Glutamatergic neuron (in vitro differentiated cells): ENCODE measurements around the gene CPM. TPM values are rescaled to one million over a fixed set of nuclear protein-coding genes. Genes with fewer than 3 reads are reported as not detected.
"Not testable (repeated sequence)": the region's sequence is repeated elsewhere in the genome, so short reads cannot be mapped to it uniquely, and the experiment has no call there.

Experiments used
- DNase-seq: peaks from one replicate; pipeline ENCODE4 v3.0.0; 2022
- H3K27ac Mint-ChIP-seq: one replicate; pipeline ENCODE4 v1.8.0; 2020; ENCODE audit warnings: mild to moderate bottlenecking, mixed read lengths, inconsistent platforms; ENCODE audit not compliant: unreplicated experiment
- H3K27me3 Mint-ChIP-seq: one replicate; pipeline ENCODE4 v1.8.0; 2020; ENCODE audit warnings: mild to moderate bottlenecking, moderate library complexity, mixed read lengths, inconsistent platforms; ENCODE audit not compliant: unreplicated experiment
- H3K36me3 Mint-ChIP-seq: one replicate; pipeline ENCODE4 v1.8.0; 2020; ENCODE audit warnings: mild to moderate bottlenecking, mixed read lengths, inconsistent platforms; ENCODE audit not compliant: unreplicated experiment
- H3K4me1 Mint-ChIP-seq: one replicate; pipeline ENCODE4 v1.8.0; 2020; ENCODE audit warnings: mild to moderate bottlenecking, low read depth, mixed read lengths, inconsistent platforms; ENCODE audit not compliant: unreplicated experiment
- H3K4me3 Mint-ChIP-seq: one replicate; pipeline ENCODE4 v1.8.0; 2020; ENCODE audit warnings: mild to moderate bottlenecking, mixed read lengths, inconsistent platforms; ENCODE audit not compliant: unreplicated experiment
- H3K9me3 Mint-ChIP-seq: one replicate; pipeline ENCODE4 v1.8.0; 2020; ENCODE audit warnings: mild to moderate bottlenecking, moderate library complexity, mixed read lengths, inconsistent platforms; ENCODE audit not compliant: unreplicated experiment
- CTCF ChIP-seq: fragments of 200-600 bp; sonication (generic); IDR thresholded peaks from one replicate; pipeline ENCODE4 v1.5.0; 2021; ENCODE audit not compliant: partially characterized antibody, unreplicated experiment
- total RNA-seq: library from RNA; stranded (reverse); fragmentation: NEBNext Ultra II Directional; extraction: Animal tissue kit (Norgen Biotek cat#: 25700); gene quantifications from one replicate; pipeline ENCODE4 v1.2.1, GENCODE V29; 2021; ENCODE audit not compliant: unreplicated experiment

Gene CPM
- total RNA-seq, 1 donor from 2014 or later: not detected

GRCh38 chr12:68815232-68815927 is 117.6 kb downstream of the CPM start:
- no peak overlapping the region for H3K27ac Mint-ChIP-seq
- H3K36me3 Mint-ChIP-seq: no peaks in the 10 kb centered on the region
- no peak for TF ChIP-seq CTCF
- H3K4me1 Mint-ChIP-seq: no peaks in the 10 kb centered on the region
- no peak for DNase-seq
- H3K4me3 Mint-ChIP-seq: no peak overlapping the region
- H3K9me3 Mint-ChIP-seq: no peaks in the 10 kb centered on the region
- H3K27me3 Mint-ChIP-seq: no peaks in the 10 kb centered on the region

- Mint-ChIP-seq H3K36me3 (no peaks in the 10 kb centered on the region), H3K4me1 (no peaks in the 10 kb centered on the region), H3K4me3 (no peak overlapping the region), H3K9me3 (peaks cover 2% of the 10 kb centered on the region), H3K27me3 (no peaks in the 10 kb centered on the region), H3K27ac (no peak overlapping the region)
- no peak for DNase-seq
- TF ChIP-seq CTCF: no peak
Measured at GRCh38 chr12:68814490-68815231, 118.3 kb downstream of the CPM start.

- no peak for DNase-seq
- H3K9me3 Mint-ChIP-seq: peaks cover 8% of the 10 kb centered on the region
- H3K4me3 Mint-ChIP-seq: no peak overlapping the region
- TF ChIP-seq CTCF: no peak
- H3K4me1 Mint-ChIP-seq: no peaks in the 10 kb centered on the region
- H3K36me3 Mint-ChIP-seq: no peaks in the 10 kb centered on the region
- H3K27ac Mint-ChIP-seq: no peak overlapping the region
- H3K27me3 Mint-ChIP-seq: peaks cover 3% of the 10 kb centered on the region
Measured at GRCh38 chr12:68813242-68813593, 119.8 kb downstream of the CPM start.

- DNase-seq: no peak
- no peak for TF ChIP-seq CTCF
- no peak overlapping the region for H3K4me3 Mint-ChIP-seq
- H3K27ac Mint-ChIP-seq: no peak overlapping the region
- peaks cover 8% of the 10 kb centered on the region for H3K9me3 Mint-ChIP-seq
- H3K27me3 Mint-ChIP-seq: peaks cover 3% of the 10 kb centered on the region
- H3K4me1 Mint-ChIP-seq: no peaks in the 10 kb centered on the region
- H3K36me3 Mint-ChIP-seq: no peaks in the 10 kb centered on the region
Measured at GRCh38 chr12:68812553-68813241, 120.3 kb downstream of the CPM start.

GRCh38 chr12:68811573-68811972 is 121.4 kb downstream of the CPM start:
- H3K4me3 Mint-ChIP-seq, H3K36me3 Mint-ChIP-seq, H3K27ac Mint-ChIP-seq, H3K9me3 Mint-ChIP-seq, DNase-seq, H3K4me1 Mint-ChIP-seq, H3K27me3 Mint-ChIP-seq: not testable (repeated sequence)

- not testable (repeated sequence) for DNase-seq, H3K36me3 Mint-ChIP-seq, H3K27me3 Mint-ChIP-seq, H3K27ac Mint-ChIP-seq, H3K9me3 Mint-ChIP-seq, H3K4me1 Mint-ChIP-seq
- H3K4me3 Mint-ChIP-seq: peak overlapping the region; percentile 32
Measured at GRCh38 chr12:68810027-68810389, 123.0 kb downstream of the CPM start.
